CD4-positive, alpha-beta memory T cell (primary cell): ENCODE measurements around the gene CLDN34. TPM values are rescaled to one million over a fixed set of nuclear protein-coding genes. Genes with fewer than 3 reads are reported as not detected.
A peak's percentile ranks its signal among the peaks of the same experiment; 100 is the strongest.

Source experiments
- CTCF ChIA-PET: fragments of 350-600 bp; sonication (Branson Sonifier 250); formaldehyde crosslinking; loops from one replicate; lab custom pipeline; 2021; ENCODE audit warnings: inconsistent platforms; ENCODE audit not compliant: partially characterized antibody; lab: Charles Lee
- POLR2A ChIA-PET: fragments of 350-600 bp; sonication (Branson Sonifier 250); formaldehyde crosslinking; loops from one replicate; lab custom pipeline; 2021; ENCODE audit not compliant: partially characterized antibody; lab: Charles Lee
- DNase-seq, 5 donors: peaks; one replicate each; pipeline versions ENCODE4 v3.0.0 to v3.0.0-alpha.2; 2020 to 2022; ENCODE audit warnings: mixed read lengths in 1 of 5
- H3K27ac ChIP-seq: one replicate; pipeline ENCODE4 v1.7.0; 2013; ENCODE audit warnings: low read depth, low read length
- H3K27me3 ChIP-seq: 2 replicates; pipeline ENCODE4 v1.7.0; 2013; ENCODE audit warnings: mild to moderate bottlenecking, low read length, moderate library complexity; ENCODE audit not compliant: insufficient read depth
- H3K36me3 ChIP-seq: 2 replicates; pipeline ENCODE4 v1.7.0; 2013; ENCODE audit warnings: mild to moderate bottlenecking, low read length, moderate library complexity; ENCODE audit not compliant: insufficient read depth
- H3K4me1 ChIP-seq: 2 replicates; pipeline ENCODE4 v1.7.0; 2013; ENCODE audit warnings: mild to moderate bottlenecking, low read length, moderate library complexity; ENCODE audit not compliant: insufficient read depth
- H3K4me3 ChIP-seq, 2 donors: one replicate each; pipeline ENCODE4 v1.7.0; 2013; ENCODE audit warnings: low read length in 2 of 2, mild to moderate bottlenecking in 1 of 2
- H3K9me3 ChIP-seq, 2 donors: one replicate each; pipeline ENCODE4 v1.7.0; 2013; ENCODE audit warnings: low read length in 2 of 2, control low read depth in 1 of 2; ENCODE audit not compliant: control insufficient read depth in 1 of 2
- H3K27ac Mint-ChIP-seq, 7 donors: one replicate each; pipeline ENCODE4 v1.8.0; 2020 to 2021; ENCODE audit warnings: mixed read lengths in 7 of 7, mild to moderate bottlenecking in 6 of 7, inconsistent platforms in 3 of 7, moderate library complexity in 3 of 7
- H3K27me3 Mint-ChIP-seq, 2 donors: one replicate each; pipeline ENCODE4 v1.8.0; 2020 to 2021; ENCODE audit warnings: mixed read lengths in 2 of 2
- H3K36me3 Mint-ChIP-seq, 2 donors: one replicate each; pipeline ENCODE4 v1.8.0; 2020 to 2021; ENCODE audit warnings: mixed read lengths in 2 of 2, inconsistent platforms in 1 of 2, mild to moderate bottlenecking in 1 of 2
- H3K4me1 Mint-ChIP-seq, 4 donors: one replicate each; pipeline ENCODE4 v1.8.0; 2020 to 2021; ENCODE audit warnings: mixed read lengths in 4 of 4, mild to moderate bottlenecking in 1 of 4
- H3K4me3 Mint-ChIP-seq, 8 donors: one replicate each; pipeline ENCODE4 v1.8.0; 2020 to 2021; ENCODE audit warnings: mixed read lengths in 8 of 8, mild to moderate bottlenecking in 7 of 8, moderate library complexity in 6 of 8, inconsistent platforms in 3 of 8
- H3K9me3 Mint-ChIP-seq, 8 donors: one replicate each; pipeline ENCODE4 v1.8.0; 2020 to 2021; ENCODE audit warnings: mixed read lengths in 8 of 8, mild to moderate bottlenecking in 5 of 8, inconsistent platforms in 3 of 8, moderate library complexity in 1 of 8
- intact Hi-C: fragments of 100-400 bp; cut with micrococcal nuclease; formaldehyde crosslinking; loops from one replicate; pipeline ENCODE4 v1.15.1; 2023
- polyA plus RNA-seq, 2 donors: library from polyadenylated mRNA; unstranded; fragments of 300-500 nt; fragmentation: Illumina TruSeq; gene quantifications; one replicate each; pipeline ENCODE4 v1.2.3, GENCODE V29; 2021
- total RNA-seq, 2 experiments: library from RNA; stranded (reverse); gene quantifications; one replicate each; pipeline ENCODE4 v1.2.3, GENCODE V29; 2021

Gene CLDN34
- total and polyA plus RNA-seq, 4 experiments from 2014 or later: not detected

GRCh38 chrX:10007621-10008020 is 40.5 kb downstream of the CLDN34 start:
- H3K9me3 ChIP-seq: no peaks in the 10 kb centered on the region
- H3K27me3 ChIP-seq: no peaks in the 10 kb centered on the region
- no peak overlapping the region for H3K4me3 ChIP-seq
- no peaks in the 10 kb centered on the region for H3K27me3 Mint-ChIP-seq
- DNase-seq: no peak
- peaks cover 21% of the 10 kb centered on the region for H3K4me1 ChIP-seq
- no peak overlapping the region for H3K4me3 Mint-ChIP-seq
- intact Hi-C loops: no loop called here
- CTCF ChIA-PET: no interaction called here
- no peaks in the 10 kb centered on the region for H3K36me3 ChIP-seq
- peaks cover 14 to 29% (median 23%) of the 10 kb centered on the region in 4 donors for H3K4me1 Mint-ChIP-seq
- H3K36me3 Mint-ChIP-seq: peaks cover 0 to 1% of the 10 kb centered on the region in 2 donors
- H3K27ac Mint-ChIP-seq: no peak overlapping the region
- POLR2A ChIA-PET: no interaction called here
- H3K9me3 Mint-ChIP-seq: peaks cover 0 to 2% (median 0%) of the 10 kb centered on the region in 8 donors
- H3K27ac ChIP-seq: no peak overlapping the region

DNA sequence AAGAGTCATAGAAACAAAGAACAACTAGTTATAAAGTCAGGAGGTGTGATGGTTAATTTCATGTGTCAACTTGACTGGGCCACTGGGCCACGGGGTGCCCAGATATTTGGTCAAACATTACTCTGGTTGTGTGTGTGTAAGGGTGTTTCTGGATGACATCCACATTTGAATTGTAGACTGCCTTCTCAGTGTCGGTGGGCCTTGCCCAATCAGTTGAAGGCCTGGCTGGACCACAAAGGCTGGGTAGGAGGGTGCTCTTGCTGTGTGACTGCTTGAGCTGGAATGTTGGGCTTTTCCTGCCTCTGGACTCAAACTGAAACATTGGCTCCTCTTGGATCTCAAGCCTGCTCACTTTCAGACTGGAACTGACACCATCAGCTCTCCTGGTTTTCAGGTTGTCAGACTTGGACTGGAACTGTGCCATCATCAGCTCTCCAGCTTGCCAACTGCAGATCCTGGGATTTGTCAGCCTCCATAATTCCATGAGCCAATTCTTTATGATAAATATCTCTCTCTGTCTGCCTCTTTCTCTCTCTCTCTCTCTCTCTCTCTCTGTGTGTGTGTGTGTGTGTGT is 41.4 kb downstream of the CLDN34 start:
- CTCF ChIA-PET: interaction anchor here (1.2 to 1.6 kb wide), 2 partner anchors 108 to 111 kb away, joined by 3 read pairs; no protein-coding TSS in a partner anchor
- intact Hi-C loops: no loop called here
- Mint-ChIP-seq H3K27me3 (no peaks in the 10 kb centered on the region), H3K36me3 (peaks cover 0 to 4% of the 10 kb centered on the region in 2 donors), H3K4me1 (peaks cover 17 to 35% (median 28%) of the 10 kb centered on the region in 4 donors), H3K27ac (no peak overlapping the region), H3K4me3 (no peak overlapping the region), H3K9me3 (peaks cover 0 to 2% (median 0%) of the 10 kb centered on the region in 8 donors)
- peaks cover 21% of the 10 kb centered on the region for H3K4me1 ChIP-seq
- H3K27me3 ChIP-seq: no peaks in the 10 kb centered on the region
- H3K9me3 ChIP-seq: no peaks in the 10 kb centered on the region
- no peaks in the 10 kb centered on the region for H3K36me3 ChIP-seq
- POLR2A ChIA-PET: no interaction called here
- no peak overlapping the region for H3K27ac ChIP-seq
- DNase-seq: no peak
- H3K4me3 ChIP-seq: no peak overlapping the region

- intact Hi-C loops: loop anchor here (10.0 kb wide), 1 partner anchor 1745 kb away; the partner anchor contains the start of gene MSL3
- Histone ChIP-seq H3K36me3 (no peaks in the 10 kb centered on the region), H3K9me3 (no peaks in the 10 kb centered on the region), H3K4me3 (no peak overlapping the region), H3K4me1 (peaks cover 21% of the 10 kb centered on the region), H3K27ac (no peak overlapping the region), H3K27me3 (no peaks in the 10 kb centered on the region)
- Mint-ChIP-seq H3K27ac (no peak overlapping the region), H3K36me3 (peaks cover 0 to 4% of the 10 kb centered on the region in 2 donors), H3K4me3 (no peak overlapping the region), H3K27me3 (no peaks in the 10 kb centered on the region), H3K4me1 (peaks cover 15 to 30% (median 25%) of the 10 kb centered on the region in 4 donors), H3K9me3 (peaks cover 0 to 2% (median 0%) of the 10 kb centered on the region in 8 donors)
- no peak for DNase-seq
- POLR2A ChIA-PET: no interaction called here
- CTCF ChIA-PET: interaction anchor here (1.6 kb wide), 1 partner anchor 107 kb away, joined by 3 read pairs; no protein-coding TSS in a partner anchor
Measured at GRCh38 chrX:10009741-10010140, 42.6 kb downstream of the CLDN34 start.

GRCh38 chrX:10010686-10011085 is 43.5 kb downstream of the CLDN34 start:
- Histone ChIP-seq H3K9me3 (no peaks in the 10 kb centered on the region), H3K36me3 (no peaks in the 10 kb centered on the region), H3K27me3 (no peaks in the 10 kb centered on the region), H3K27ac (no peak overlapping the region), H3K4me1 (peaks cover 21% of the 10 kb centered on the region), H3K4me3 (no peak overlapping the region)
- H3K4me3 Mint-ChIP-seq: peak overlapping the region in 1 of 8 donors; percentile 62
- no peaks in the 10 kb centered on the region for H3K27me3 Mint-ChIP-seq
- H3K4me1 Mint-ChIP-seq: peaks cover 15 to 30% (median 25%) of the 10 kb centered on the region in 4 donors
- CTCF ChIA-PET: no interaction called here
- no peak for DNase-seq
- intact Hi-C loops: loop anchor here (10.0 kb wide), 1 partner anchor 1744 kb away; the partner anchor contains the start of gene MSL3
- H3K36me3 Mint-ChIP-seq: peaks cover 0 to 4% of the 10 kb centered on the region in 2 donors
- H3K27ac Mint-ChIP-seq: peak overlapping the region in 4 of 7 donors; percentile 26 to 85 (median 45)
- H3K9me3 Mint-ChIP-seq: peaks cover 0 to 2% (median 0%) of the 10 kb centered on the region in 8 donors
- POLR2A ChIA-PET: interaction anchor here (2.4 kb wide), 1 partner anchor 101 kb away, joined by 11 read pairs; no protein-coding TSS in a partner anchor

DNA sequence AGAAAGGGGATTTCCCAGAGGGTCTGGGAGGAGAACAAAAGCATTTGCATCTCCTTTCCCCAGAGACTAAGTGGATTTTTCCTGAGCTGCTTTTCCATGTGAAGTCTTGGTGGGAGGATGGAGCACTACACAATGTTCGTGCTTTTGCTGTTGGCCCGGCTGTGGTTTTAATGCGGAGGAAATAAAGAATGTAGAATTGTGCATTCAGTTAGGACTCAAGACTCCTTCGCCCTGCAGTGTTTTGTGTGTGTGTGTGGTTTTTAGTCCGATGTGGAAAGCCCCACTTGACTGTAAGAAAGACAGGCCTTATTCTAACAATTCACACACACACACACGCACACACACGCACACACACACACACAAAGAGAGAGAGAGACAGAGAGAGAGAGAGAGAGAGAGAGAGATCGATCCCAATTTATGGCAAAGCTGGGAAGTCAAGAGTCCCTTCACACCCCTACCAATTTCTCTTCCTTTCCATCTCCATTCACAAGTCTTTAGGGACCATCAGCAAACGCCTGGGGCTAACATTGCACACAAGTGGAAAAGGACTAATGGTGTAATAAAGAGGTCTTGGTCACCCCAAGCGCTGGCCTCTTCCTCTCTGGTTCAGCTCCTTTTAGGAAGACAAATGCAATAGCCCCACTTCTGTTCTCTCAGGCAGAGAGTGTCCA is 44.2 kb downstream of the CLDN34 start:
- peak in 2 of 5 donors; percentile 38 to 68 for DNase-seq
- no peak overlapping the region for H3K27ac ChIP-seq

DNA sequence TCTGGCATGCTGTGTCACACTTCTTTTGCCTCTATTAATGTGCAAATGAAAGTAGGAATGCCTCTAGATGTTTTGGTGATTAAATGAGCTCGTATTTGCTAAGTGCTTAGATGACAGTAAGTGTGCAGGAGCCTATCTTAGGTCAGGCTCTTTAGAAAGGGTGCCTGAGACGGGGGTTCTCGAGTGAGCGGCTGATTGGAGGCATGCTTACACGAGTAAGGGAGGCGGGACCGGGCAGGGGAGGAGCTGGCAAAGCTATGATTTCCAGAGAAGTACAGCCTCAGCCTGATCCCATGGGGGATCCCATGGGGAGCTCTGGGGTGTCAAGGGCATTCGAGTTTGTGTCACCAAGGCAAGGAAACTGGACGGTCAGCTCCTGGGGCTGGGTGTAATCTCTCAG is 44.8 kb downstream of the CLDN34 start:
- peaks cover 0 to 4% of the 10 kb centered on the region in 2 donors for H3K36me3 Mint-ChIP-seq
- peak overlapping the region in 4 of 7 donors; percentile 6 to 93 (median 74) for H3K27ac Mint-ChIP-seq
- Histone ChIP-seq H3K36me3 (no peaks in the 10 kb centered on the region), H3K27ac (no peak overlapping the region), H3K4me3 (no peak overlapping the region), H3K4me1 (peaks cover 31% of the 10 kb centered on the region), H3K27me3 (no peaks in the 10 kb centered on the region), H3K9me3 (no peaks in the 10 kb centered on the region)
- H3K4me1 Mint-ChIP-seq: peaks cover 18 to 38% (median 31%) of the 10 kb centered on the region in 4 donors
- H3K27me3 Mint-ChIP-seq: no peaks in the 10 kb centered on the region
- peaks cover 0 to 2% (median 0%) of the 10 kb centered on the region in 8 donors for H3K9me3 Mint-ChIP-seq
- H3K4me3 Mint-ChIP-seq: peak overlapping the region in 3 of 8 donors; percentile 26 to 62 (median 44)
- ChIA-PET POLR2A (interaction anchor here (0.7 to 2.4 kb wide), 3 partner anchors 9 to 108 kb away, joined by 3 to 11 read pairs (median 4); no protein-coding TSS in a partner anchor), CTCF (interaction anchor here (1.0 to 2.0 kb wide), 6 partner anchors 8 to 108 kb away, joined by 3 to 6 read pairs (median 5); no protein-coding TSS in a partner anchor)
- DNase-seq: no peak
- intact Hi-C loops: loop anchor here (10.0 kb wide), 1 partner anchor 1743 kb away; the partner anchor contains the start of gene MSL3

More for the DNA sequence above, 44.2 kb downstream of the CLDN34 start:
- H3K4me1 ChIP-seq: peaks cover 25% of the 10 kb centered on the region
- Mint-ChIP-seq H3K4me1 (peaks cover 15 to 32% (median 25%) of the 10 kb centered on the region in 4 donors), H3K36me3 (peaks cover 0 to 4% of the 10 kb centered on the region in 2 donors), H3K27ac (peak overlapping the region in 6 of 7 donors; percentile 9 to 93 (median 64)), H3K4me3 (peak overlapping the region in 6 of 8 donors; percentile 11 to 71 (median 56)), H3K9me3 (peaks cover 0 to 2% (median 0%) of the 10 kb centered on the region in 8 donors), H3K27me3 (no peaks in the 10 kb centered on the region)
- H3K4me3 ChIP-seq: no peak overlapping the region
- POLR2A ChIA-PET: interaction anchor here (0.7 to 2.4 kb wide), 2 partner anchors 100 to 108 kb away, joined by 3 to 11 read pairs; no protein-coding TSS in a partner anchor
- CTCF ChIA-PET: interaction anchor here (1.0 to 2.0 kb wide), 5 partner anchors 8 to 109 kb away, joined by 3 to 6 read pairs (median 5); no protein-coding TSS in a partner anchor
- no peaks in the 10 kb centered on the region for H3K27me3 ChIP-seq
- intact Hi-C loops: loop anchor here (10.0 kb wide), 1 partner anchor 1743 kb away; the partner anchor contains the start of gene MSL3
- no peaks in the 10 kb centered on the region for H3K36me3 ChIP-seq
- H3K9me3 ChIP-seq: no peaks in the 10 kb centered on the region
